CD8-positive, alpha-beta memory T cell (primary cell): Measurements from ENCODE around the gene GRIA1. TPM values are rescaled to one million over a fixed set of nuclear protein-coding genes. Genes with fewer than 3 reads are reported as not detected.

Experiments
- CTCF ChIA-PET: fragments of 350-600 bp; sonication (Branson Sonifier 250); formaldehyde crosslinking; loops from one replicate; lab custom pipeline; 2021; ENCODE audit warnings: antibody characterized with exemption; lab: Charles Lee
- POLR2A ChIA-PET: fragments of 350-600 bp; sonication (Branson Sonifier 250); formaldehyde crosslinking; loops from one replicate; lab custom pipeline; 2021; ENCODE audit warnings: antibody characterized with exemption; lab: Charles Lee
- DNase-seq, 5 donors: peaks; one replicate each; pipeline versions ENCODE4 v3.0.0 to v3.0.0-alpha.2; 2020 to 2022; ENCODE audit warnings: mixed read lengths in 1 of 5
- H3K27ac ChIP-seq: one replicate; pipeline ENCODE4 v1.7.0; 2013; ENCODE audit warnings: low read depth, mild to moderate bottlenecking, low read length, moderate library complexity
- H3K27me3 ChIP-seq: 2 replicates; pipeline ENCODE4 v1.7.0; 2013; ENCODE audit warnings: low read length, mild to moderate bottlenecking; ENCODE audit not compliant: insufficient read depth, poor library complexity, severe bottlenecking
- H3K36me3 ChIP-seq: 2 replicates; pipeline ENCODE4 v1.7.0; 2013; ENCODE audit warnings: mild to moderate bottlenecking, low read length, moderate library complexity; ENCODE audit not compliant: insufficient read depth
- H3K4me1 ChIP-seq: 2 replicates; pipeline ENCODE4 v1.7.0; 2013; ENCODE audit warnings: mild to moderate bottlenecking, low read length, moderate library complexity; ENCODE audit not compliant: insufficient read depth
- H3K4me3 ChIP-seq: 2 replicates; pipeline ENCODE4 v1.7.0; 2013; ENCODE audit warnings: mild to moderate bottlenecking, low read length
- H3K9me3 ChIP-seq: 2 replicates; pipeline ENCODE4 v1.7.0; 2013; ENCODE audit warnings: mild to moderate bottlenecking, low read length
- H3K27ac Mint-ChIP-seq, 8 donors: one replicate each; pipeline ENCODE4 v1.8.0; 2020 to 2021; ENCODE audit warnings: mixed read lengths in 8 of 8, mild to moderate bottlenecking in 6 of 8, inconsistent platforms in 3 of 8, moderate library complexity in 3 of 8
- H3K27me3 Mint-ChIP-seq, 2 donors: one replicate each; pipeline ENCODE4 v1.8.0; 2020 to 2021; ENCODE audit warnings: mixed read lengths in 2 of 2, mild to moderate bottlenecking in 1 of 2, moderate library complexity in 1 of 2
- H3K36me3 Mint-ChIP-seq, 3 donors: one replicate each; pipeline ENCODE4 v1.8.0; 2020 to 2021; ENCODE audit warnings: mixed read lengths in 3 of 3, inconsistent platforms in 1 of 3, mild to moderate bottlenecking in 1 of 3
- H3K4me1 Mint-ChIP-seq, 3 donors: one replicate each; pipeline ENCODE4 v1.8.0; 2020 to 2021; ENCODE audit warnings: mixed read lengths in 3 of 3, inconsistent platforms in 1 of 3, mild to moderate bottlenecking in 1 of 3
- H3K4me3 Mint-ChIP-seq, 7 donors: one replicate each; pipeline ENCODE4 v1.8.0; 2020 to 2021; ENCODE audit warnings: mixed read lengths in 7 of 7, mild to moderate bottlenecking in 6 of 7, moderate library complexity in 4 of 7, inconsistent platforms in 2 of 7
- H3K9me3 Mint-ChIP-seq, 5 donors: one replicate each; pipeline ENCODE4 v1.8.0; 2020 to 2022; ENCODE audit warnings: mixed read lengths in 5 of 5, mild to moderate bottlenecking in 3 of 5, moderate library complexity in 2 of 5, inconsistent platforms in 1 of 5
- polyA plus RNA-seq: library from polyadenylated mRNA; unstranded; fragments of 300-500 nt; fragmentation: Illumina TruSeq; gene quantifications from one replicate; pipeline ENCODE4 v1.2.3, GENCODE V29; 2021
- total RNA-seq, 2 experiments: library from RNA; stranded (reverse); gene quantifications; one replicate each; pipeline ENCODE4 v1.2.3, GENCODE V29; 2021

Gene GRIA1
- total and polyA plus RNA-seq, 3 experiments from 2014 or later = not detected

DNA sequence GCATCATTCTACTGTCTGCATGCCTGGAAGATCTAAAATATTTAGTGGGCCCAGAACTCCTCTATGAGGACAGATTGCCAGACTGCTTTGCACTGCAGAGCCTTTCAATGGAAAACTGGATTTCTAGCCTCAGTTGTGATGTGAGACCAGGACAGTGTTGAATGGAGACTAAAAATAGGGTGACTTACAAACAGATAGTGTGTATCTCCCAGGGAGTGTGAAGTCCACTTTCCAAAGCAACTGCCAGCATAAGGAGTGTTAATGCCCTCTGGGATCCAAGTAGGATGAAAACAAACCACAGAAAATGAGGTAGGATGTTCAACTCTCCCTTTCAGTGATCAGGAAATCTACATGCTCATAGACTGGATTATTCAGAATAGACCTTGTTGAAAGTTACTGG is 119.5 kb downstream of the GRIA1 start:
- ChIA-PET CTCF (no interaction called here), POLR2A (no interaction called here)
- H3K36me3 Mint-ChIP-seq = no peaks in the 10 kb centered on the region
- DNase-seq = no peak
- Histone ChIP-seq H3K9me3 (no peaks in the 10 kb centered on the region), H3K27ac (no peak overlapping the region), H3K4me3 (no peak overlapping the region), H3K27me3 (no peaks in the 10 kb centered on the region), H3K4me1 (no peaks in the 10 kb centered on the region), H3K36me3 (no peaks in the 10 kb centered on the region)
- peaks cover 0 to 1% (median 0%) of the 10 kb centered on the region in 5 donors for H3K9me3 Mint-ChIP-seq
- H3K27me3 Mint-ChIP-seq = peaks cover 3 to 4% of the 10 kb centered on the region in 2 donors
- no peaks in the 10 kb centered on the region for H3K4me1 Mint-ChIP-seq
- peak overlapping the region in 1 of 8 donors; percentile 25 for H3K27ac Mint-ChIP-seq
- no peak overlapping the region for H3K4me3 Mint-ChIP-seq

DNA sequence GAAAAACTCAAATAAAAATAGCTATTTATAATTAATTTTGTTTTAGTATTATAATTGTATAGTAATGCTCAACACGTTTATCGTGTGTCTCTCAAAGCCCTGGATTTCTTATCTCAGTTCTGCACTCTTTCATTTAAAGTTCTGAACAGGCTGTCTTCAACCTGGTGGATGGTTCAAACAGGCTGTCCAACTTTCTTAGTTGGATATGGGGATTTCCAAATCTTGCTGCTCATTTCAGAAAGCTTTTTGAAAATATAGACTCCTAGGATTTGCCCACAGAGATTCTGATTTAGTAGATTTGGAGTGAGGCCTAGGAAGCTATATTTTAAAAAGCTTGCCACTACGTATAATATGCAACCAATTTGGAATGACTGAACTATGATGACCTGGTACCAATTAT is 120.3 kb downstream of the GRIA1 start:
- Histone ChIP-seq H3K27ac (no peak overlapping the region), H3K36me3 (no peaks in the 10 kb centered on the region), H3K4me1 (no peaks in the 10 kb centered on the region), H3K27me3 (no peaks in the 10 kb centered on the region), H3K4me3 (no peak overlapping the region), H3K9me3 (no peaks in the 10 kb centered on the region)
- Mint-ChIP-seq H3K27me3 (peaks cover 3 to 4% of the 10 kb centered on the region in 2 donors), H3K4me1 (no peaks in the 10 kb centered on the region), H3K4me3 (no peak overlapping the region), H3K36me3 (no peaks in the 10 kb centered on the region), H3K27ac (no peak overlapping the region), H3K9me3 (peaks cover 0 to 1% (median 0%) of the 10 kb centered on the region in 5 donors)
- DNase-seq = no peak
- POLR2A ChIA-PET = no interaction called here
- CTCF ChIA-PET = no interaction called here

DNA sequence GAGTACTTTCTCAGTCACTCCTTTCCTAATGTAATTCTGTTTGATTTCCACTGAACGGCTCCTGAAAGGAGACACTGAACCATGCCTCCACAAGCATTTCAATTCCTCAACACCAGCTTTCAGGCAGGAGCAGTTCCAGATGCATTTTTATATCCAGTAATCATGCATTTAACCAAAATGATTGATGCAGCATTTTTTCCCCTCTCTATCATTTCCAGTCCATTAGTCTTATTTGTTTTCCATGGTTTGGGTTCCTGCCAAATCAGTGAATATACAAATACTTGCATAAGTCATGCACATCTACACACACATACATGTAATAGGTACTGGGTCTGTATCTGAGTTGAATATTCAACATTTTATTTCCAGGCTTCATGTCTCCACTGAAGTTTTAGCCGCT is 122.7 kb downstream of the GRIA1 start:
- Mint-ChIP-seq H3K4me3 (no peak overlapping the region), H3K9me3 (peaks cover 0 to 1% (median 0%) of the 10 kb centered on the region in 5 donors), H3K36me3 (no peaks in the 10 kb centered on the region), H3K4me1 (no peaks in the 10 kb centered on the region), H3K27me3 (peaks cover 3 to 4% of the 10 kb centered on the region in 2 donors), H3K27ac (no peak overlapping the region)
- ChIA-PET POLR2A (no interaction called here), CTCF (no interaction called here)
- Histone ChIP-seq H3K9me3 (no peaks in the 10 kb centered on the region), H3K4me1 (no peaks in the 10 kb centered on the region), H3K27me3 (no peaks in the 10 kb centered on the region), H3K27ac (no peak overlapping the region), H3K4me3 (no peak overlapping the region), H3K36me3 (no peaks in the 10 kb centered on the region)
- DNase-seq = no peak

DNA sequence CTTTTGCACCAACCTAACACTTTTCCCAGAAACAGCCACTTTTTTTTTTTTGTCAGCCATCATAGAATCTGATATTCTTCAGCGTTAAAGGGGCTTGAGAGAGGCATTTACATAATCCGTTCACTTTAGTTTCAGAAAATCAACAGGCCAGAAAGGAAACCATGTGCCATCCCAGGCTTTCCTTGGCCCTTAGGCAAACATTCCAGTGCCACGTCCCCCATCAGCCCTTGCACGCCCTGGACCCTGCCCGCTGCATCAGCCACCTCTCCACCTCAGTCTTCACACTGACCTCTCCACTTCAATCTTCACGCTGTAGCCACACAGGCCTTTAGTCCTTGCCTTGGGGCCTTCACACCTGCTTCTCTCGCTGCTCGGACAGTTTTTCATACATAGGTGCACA is 123.2 kb downstream of the GRIA1 start:
- H3K4me1 ChIP-seq = no peaks in the 10 kb centered on the region
- POLR2A ChIA-PET = no interaction called here
- CTCF ChIA-PET = no interaction called here
- Mint-ChIP-seq H3K27ac (no peak overlapping the region), H3K9me3 (peaks cover 0 to 3% (median 0%) of the 10 kb centered on the region in 5 donors), H3K4me3 (no peak overlapping the region), H3K36me3 (no peaks in the 10 kb centered on the region), H3K27me3 (peaks cover 3% of the 10 kb centered on the region in 2 donors), H3K4me1 (no peaks in the 10 kb centered on the region)
- no peaks in the 10 kb centered on the region for H3K9me3 ChIP-seq
- no peaks in the 10 kb centered on the region for H3K36me3 ChIP-seq
- no peaks in the 10 kb centered on the region for H3K27me3 ChIP-seq
- H3K4me3 ChIP-seq = no peak overlapping the region
- H3K27ac ChIP-seq = no peak overlapping the region
- no peak for DNase-seq

DNA sequence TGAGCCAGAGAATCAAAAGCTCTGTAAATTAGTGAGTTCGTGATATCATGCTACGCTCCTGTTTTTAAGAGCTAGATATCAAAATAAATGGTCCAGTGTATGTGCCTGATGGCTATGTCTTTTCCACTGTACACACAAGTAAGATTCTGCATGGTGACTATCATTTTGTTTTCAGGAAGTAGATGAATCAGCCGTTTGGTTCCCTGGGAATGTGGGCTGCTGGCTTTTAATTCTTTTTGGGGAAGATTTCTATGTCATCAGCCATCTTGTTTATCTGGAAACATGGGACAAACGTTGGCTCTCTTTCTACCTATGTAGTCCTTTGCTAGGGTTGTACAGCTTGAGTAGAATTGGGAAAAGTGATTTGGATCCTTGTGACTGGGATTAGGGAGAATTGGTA is 126.7 kb downstream of the GRIA1 start:
- Histone ChIP-seq H3K27me3 (no peaks in the 10 kb centered on the region), H3K4me1 (no peaks in the 10 kb centered on the region), H3K4me3 (no peak overlapping the region), H3K27ac (no peak overlapping the region), H3K36me3 (no peaks in the 10 kb centered on the region), H3K9me3 (no peaks in the 10 kb centered on the region)
- Mint-ChIP-seq H3K27ac (no peak overlapping the region), H3K4me3 (no peak overlapping the region), H3K9me3 (peaks cover 0 to 3% (median 0%) of the 10 kb centered on the region in 5 donors), H3K36me3 (no peaks in the 10 kb centered on the region), H3K27me3 (peaks cover 3% of the 10 kb centered on the region in 2 donors), H3K4me1 (no peaks in the 10 kb centered on the region)
- no peak for DNase-seq
- CTCF ChIA-PET = no interaction called here
- POLR2A ChIA-PET = no interaction called here

DNA sequence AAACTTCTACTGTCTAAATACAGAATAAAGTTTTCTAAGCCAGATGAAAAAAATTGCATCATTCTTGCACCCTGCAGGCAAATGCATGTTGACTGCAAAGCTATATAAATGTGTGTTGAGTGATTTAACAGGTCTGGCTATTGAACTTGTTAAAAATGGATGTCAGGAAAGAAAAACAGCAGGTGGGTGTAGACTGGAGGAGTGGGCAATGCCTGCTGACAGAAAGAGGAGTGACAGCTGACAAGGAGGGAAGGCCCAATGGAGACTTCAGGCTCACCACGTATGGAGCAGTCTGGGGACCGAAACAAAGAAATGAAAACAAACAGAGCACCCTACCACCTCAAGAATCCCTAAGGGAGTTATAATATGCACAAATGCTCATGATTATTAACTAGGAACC is 127.8 kb downstream of the GRIA1 start:
- Mint-ChIP-seq H3K36me3 (no peaks in the 10 kb centered on the region), H3K4me1 (no peaks in the 10 kb centered on the region), H3K27ac (no peak overlapping the region), H3K4me3 (no peak overlapping the region), H3K27me3 (peaks cover 3% of the 10 kb centered on the region in 2 donors), H3K9me3 (peaks cover 0 to 3% (median 0%) of the 10 kb centered on the region in 5 donors)
- H3K4me3 ChIP-seq = no peak overlapping the region
- ChIA-PET POLR2A (no interaction called here), CTCF (no interaction called here)
- no peaks in the 10 kb centered on the region for H3K36me3 ChIP-seq
- no peaks in the 10 kb centered on the region for H3K27me3 ChIP-seq
- no peaks in the 10 kb centered on the region for H3K4me1 ChIP-seq
- no peak for DNase-seq
- H3K27ac ChIP-seq = no peak overlapping the region
- no peaks in the 10 kb centered on the region for H3K9me3 ChIP-seq

DNA sequence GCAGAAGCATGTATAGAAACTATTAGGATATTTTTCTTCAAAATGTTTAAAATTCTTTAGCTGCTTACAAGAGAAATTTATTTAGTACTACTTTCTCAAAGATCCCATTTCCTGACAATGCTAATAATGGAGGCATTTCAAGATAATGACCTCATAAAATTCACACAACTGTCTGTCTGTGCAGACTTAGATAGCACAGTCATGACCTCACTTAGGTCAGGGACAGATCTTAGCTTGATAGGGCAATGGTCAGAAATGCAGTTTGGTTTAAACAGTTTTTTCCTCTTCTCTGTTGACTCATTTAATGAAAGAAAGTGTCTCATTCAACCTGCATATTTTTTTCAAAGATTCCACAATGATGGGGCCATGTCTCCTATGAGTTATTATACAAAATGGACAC is 128.4 kb downstream of the GRIA1 start:
- Mint-ChIP-seq H3K27me3 (peaks cover 0 to 1% of the 10 kb centered on the region in 2 donors), H3K9me3 (peaks cover 0 to 3% (median 0%) of the 10 kb centered on the region in 5 donors), H3K27ac (no peak overlapping the region), H3K4me3 (no peak overlapping the region), H3K36me3 (no peaks in the 10 kb centered on the region), H3K4me1 (no peaks in the 10 kb centered on the region)
- no peaks in the 10 kb centered on the region for H3K27me3 ChIP-seq
- H3K4me3 ChIP-seq = no peak overlapping the region
- ChIA-PET POLR2A (no interaction called here), CTCF (no interaction called here)
- no peaks in the 10 kb centered on the region for H3K9me3 ChIP-seq
- H3K27ac ChIP-seq = no peak overlapping the region
- no peak for DNase-seq
- no peaks in the 10 kb centered on the region for H3K4me1 ChIP-seq
- H3K36me3 ChIP-seq = no peaks in the 10 kb centered on the region

DNA sequence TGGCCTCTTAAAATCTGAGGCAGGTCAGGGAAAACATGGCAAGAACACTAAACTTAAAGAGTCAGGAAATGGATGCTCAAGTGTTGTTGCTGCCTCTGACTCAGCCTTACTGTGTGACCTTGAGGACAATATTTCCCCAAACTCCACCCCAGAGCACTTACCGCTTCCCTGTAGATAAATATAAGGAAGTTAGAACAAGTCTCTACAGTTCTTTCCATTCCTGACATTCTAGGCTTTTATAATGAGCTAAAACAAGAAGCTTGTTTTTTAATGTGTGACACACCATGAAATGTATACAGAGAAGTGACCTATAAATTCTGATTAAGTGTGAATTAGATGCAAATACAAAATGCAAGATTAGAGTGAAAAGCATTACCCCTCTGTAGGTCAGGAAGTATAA is 129.3 kb downstream of the GRIA1 start:
- no peak overlapping the region for H3K4me3 ChIP-seq
- H3K9me3 Mint-ChIP-seq = peaks cover 0 to 2% (median 0%) of the 10 kb centered on the region in 5 donors
- no peaks in the 10 kb centered on the region for H3K4me1 ChIP-seq
- H3K27me3 Mint-ChIP-seq = no peaks in the 10 kb centered on the region
- no peaks in the 10 kb centered on the region for H3K4me1 Mint-ChIP-seq
- ChIA-PET POLR2A (no interaction called here), CTCF (no interaction called here)
- no peaks in the 10 kb centered on the region for H3K36me3 ChIP-seq
- DNase-seq = no peak
- H3K27ac Mint-ChIP-seq = no peak overlapping the region
- no peaks in the 10 kb centered on the region for H3K9me3 ChIP-seq
- H3K4me3 Mint-ChIP-seq = no peak overlapping the region
- no peaks in the 10 kb centered on the region for H3K27me3 ChIP-seq
- no peak overlapping the region for H3K27ac ChIP-seq
- no peaks in the 10 kb centered on the region for H3K36me3 Mint-ChIP-seq

DNA sequence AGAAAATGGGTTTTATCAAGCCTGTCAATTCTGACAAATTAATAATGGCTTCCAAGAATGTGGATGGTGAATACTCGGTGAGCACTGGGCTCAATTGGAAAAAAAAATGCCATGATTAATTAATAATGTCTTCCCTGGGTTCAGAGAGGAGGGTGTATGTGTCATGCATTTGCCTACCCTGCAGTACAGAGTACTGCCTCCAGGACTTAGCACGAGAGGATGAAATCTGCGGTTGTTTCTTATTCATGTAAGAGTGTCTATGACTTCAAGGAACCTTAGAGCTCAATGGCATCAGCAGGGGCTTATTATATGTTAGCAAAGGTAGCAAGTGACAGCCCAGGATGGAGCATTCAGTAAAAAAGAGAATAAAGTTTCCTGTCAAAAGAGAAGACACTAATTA is 132.7 kb downstream of the GRIA1 start:
- H3K4me1 Mint-ChIP-seq = no peaks in the 10 kb centered on the region
- H3K36me3 ChIP-seq = no peaks in the 10 kb centered on the region
- no peak overlapping the region for H3K27ac Mint-ChIP-seq
- H3K27me3 ChIP-seq = no peaks in the 10 kb centered on the region
- no peak for DNase-seq
- no peak overlapping the region for H3K27ac ChIP-seq
- H3K36me3 Mint-ChIP-seq = no peaks in the 10 kb centered on the region
- H3K27me3 Mint-ChIP-seq = no peaks in the 10 kb centered on the region
- H3K4me3 Mint-ChIP-seq = no peak overlapping the region
- H3K9me3 ChIP-seq = no peaks in the 10 kb centered on the region
- CTCF ChIA-PET = no interaction called here
- H3K9me3 Mint-ChIP-seq = peaks cover 0 to 2% (median 0%) of the 10 kb centered on the region in 5 donors
- POLR2A ChIA-PET = no interaction called here
- H3K4me1 ChIP-seq = no peaks in the 10 kb centered on the region
- H3K4me3 ChIP-seq = no peak overlapping the region
